ENCODE data around the gene S100A4.
A peak's percentile ranks its signal among the peaks of the same experiment; 100 is the strongest.
"Not testable (repeated sequence)": the region's sequence is repeated elsewhere in the genome, so short reads cannot be mapped to it uniquely, and the experiment has no call there.

The S100A4 gene

GRCh38 chr1:153533689-153534201, 11.9 kb downstream of the S100A4 start:
- peak; percentile 92 for DNase-seq (ENCODE audit: low read depth)

- peak; percentile 85 for DNase-seq (ENCODE audit: low read depth)
Observed at GRCh38 chr1:153532769-153533599, 12.6 kb downstream of the S100A4 start.

GRCh38 chr1:153532181-153532580, 13.4 kb downstream of the S100A4 start:
- DNase-seq (ENCODE audit: low read depth), result no peak

GRCh38 chr1:153531638-153532037, 14.0 kb downstream of the S100A4 start:
- DNase-seq (ENCODE audit: low read depth), result no peak

- DNase-seq (ENCODE audit: low read depth), result no peak
Observed at GRCh38 chr1:153527683-153528040, 17.9 kb downstream of the S100A4 start.

GRCh38 chr1:153527023-153527682, 18.5 kb downstream of the S100A4 start:
- no peak for DNase-seq (ENCODE audit: low read depth)

- DNase-seq (ENCODE audit: low read depth), result no peak
Observed at GRCh38 chr1:153526132-153526543, 19.5 kb downstream of the S100A4 start.

GRCh38 chr1:153525088-153525728, 20.4 kb downstream of the S100A4 start:
- DNase-seq (ENCODE audit: low read depth), result no peak

GRCh38 chr1:153522353-153523048, 23.1 kb downstream of the S100A4 start:
- not testable (repeated sequence) for DNase-seq (ENCODE audit: low read depth)

- DNase-seq (ENCODE audit: low read depth), result not testable (repeated sequence)
Observed at GRCh38 chr1:153521808-153522207, 23.8 kb downstream of the S100A4 start.

- DNase-seq (ENCODE audit: low read depth), result no peak
Observed at GRCh38 chr1:153520818-153521476, 24.7 kb downstream of the S100A4 start.

GRCh38 chr1:153520137-153520691, 25.4 kb downstream of the S100A4 start:
- DNase-seq (ENCODE audit: low read depth), result not testable (repeated sequence)

- no peak for DNase-seq (ENCODE audit: low read depth)
Observed at GRCh38 chr1:153519242-153519641, 26.4 kb downstream of the S100A4 start.

- no peak for DNase-seq (ENCODE audit: low read depth)
Observed at GRCh38 chr1:153515504-153516394, 29.9 kb downstream of the S100A4 start.

GRCh38 chr1:153513666-153514065, 31.9 kb downstream of the S100A4 start:
- DNase-seq (ENCODE audit: low read depth), result no peak

GRCh38 chr1:153513023-153513422, 32.6 kb downstream of the S100A4 start:
- DNase-seq (ENCODE audit: low read depth), result no peak

- DNase-seq (ENCODE audit: low read depth), result peak; percentile 70
Observed at GRCh38 chr1:153510984-153511410, 34.6 kb downstream of the S100A4 start.

GRCh38 chr1:153509729-153510354, 35.8 kb downstream of the S100A4 start:
- DNase-seq (ENCODE audit: low read depth), result peak; percentile 34

GRCh38 chr1:153509036-153509435, 36.6 kb downstream of the S100A4 start:
- DNase-seq (ENCODE audit: low read depth), result no peak

All from iris pigment epithelial cell (primary cell).